ENCODE data around the gene SLC26A1.

DNA sequence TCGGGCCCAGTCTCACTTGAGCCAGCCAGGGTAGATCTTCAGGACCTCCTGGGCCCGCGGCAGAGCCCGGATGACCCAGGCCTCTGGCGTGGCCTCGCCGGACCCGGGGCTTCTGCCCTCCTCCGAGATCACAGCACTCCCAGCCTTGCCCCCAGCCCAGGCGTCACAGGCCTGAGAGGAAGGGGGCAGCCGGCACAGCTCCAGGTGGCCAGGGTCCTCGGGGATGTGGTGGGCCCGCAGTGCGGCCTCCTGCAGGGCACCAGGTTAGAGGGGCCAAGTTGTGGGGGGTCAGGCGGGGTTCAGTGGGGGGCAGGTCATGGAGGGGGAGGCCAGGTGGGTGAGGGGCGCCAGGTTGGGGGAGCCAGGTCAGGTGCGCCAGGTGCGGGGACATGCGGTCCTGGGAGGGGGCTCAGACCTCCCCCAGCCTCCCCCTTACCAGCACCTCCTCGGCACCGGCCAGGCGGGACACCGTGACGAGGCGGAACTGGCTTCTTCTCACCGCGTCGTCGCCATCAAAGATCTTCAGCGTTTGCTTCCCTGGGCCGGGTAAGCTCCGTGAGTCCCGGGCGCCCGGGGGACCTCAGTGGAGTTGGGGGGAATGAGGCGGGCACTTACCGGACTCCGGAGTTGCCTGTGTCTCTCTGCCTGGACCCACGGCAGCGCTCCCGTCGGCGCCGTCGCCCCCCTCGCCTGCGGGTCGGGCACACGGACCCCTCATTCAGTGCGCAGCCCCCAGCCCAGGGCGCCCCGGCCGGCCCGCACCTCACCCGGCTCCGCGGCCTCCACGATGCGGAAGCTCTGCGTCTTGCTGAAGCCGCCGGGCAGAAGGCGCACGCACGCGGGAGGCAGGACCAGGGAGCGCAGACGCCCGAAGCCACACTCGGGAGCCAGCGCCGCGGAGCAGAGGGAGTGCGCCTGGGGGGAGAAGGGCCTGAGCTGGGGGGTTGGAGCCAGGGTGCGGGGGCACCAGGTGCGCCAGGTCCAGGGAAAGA, 25.8 kb downstream of the SLC26A1 start:
- TF ChIP-seq CTCF (IDR thresholded peaks at IDR 0.05) = no peak
- no peak for TF ChIP-seq POLR2A (IDR thresholded peaks at IDR 0.05)

Data from body of pancreas (tissue), 4 donors.